ENCODE data around the gene ATXN10. TPM values are rescaled to one million over a fixed set of nuclear protein-coding genes. Genes with fewer than 3 reads are reported as not detected.

The ATXN10 gene
- total and polyA plus RNA-seq, 2 experiments from 2014 or later, result 99.0 to 163 TPM

DNA sequence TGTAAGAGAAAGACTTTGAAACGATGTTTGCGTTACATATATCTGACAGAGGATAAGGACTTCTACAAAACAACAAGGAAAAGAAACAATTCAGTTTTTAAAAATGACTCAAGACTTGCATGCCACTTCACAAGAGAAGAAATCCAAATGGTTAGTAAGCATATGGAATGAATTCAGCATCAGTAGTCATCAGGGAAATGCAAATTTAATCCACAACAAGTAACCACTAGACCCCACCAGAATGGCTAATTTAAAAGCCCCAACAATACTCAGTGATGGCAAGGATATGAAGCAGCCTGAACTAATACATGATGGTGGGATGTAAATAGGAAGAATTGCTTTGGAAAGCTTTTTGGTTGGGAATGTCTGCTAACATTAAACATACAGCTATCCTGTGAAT, 142.6 kb downstream of the ATXN10 start (continued):
- TF ChIP-seq, protein P1, sequence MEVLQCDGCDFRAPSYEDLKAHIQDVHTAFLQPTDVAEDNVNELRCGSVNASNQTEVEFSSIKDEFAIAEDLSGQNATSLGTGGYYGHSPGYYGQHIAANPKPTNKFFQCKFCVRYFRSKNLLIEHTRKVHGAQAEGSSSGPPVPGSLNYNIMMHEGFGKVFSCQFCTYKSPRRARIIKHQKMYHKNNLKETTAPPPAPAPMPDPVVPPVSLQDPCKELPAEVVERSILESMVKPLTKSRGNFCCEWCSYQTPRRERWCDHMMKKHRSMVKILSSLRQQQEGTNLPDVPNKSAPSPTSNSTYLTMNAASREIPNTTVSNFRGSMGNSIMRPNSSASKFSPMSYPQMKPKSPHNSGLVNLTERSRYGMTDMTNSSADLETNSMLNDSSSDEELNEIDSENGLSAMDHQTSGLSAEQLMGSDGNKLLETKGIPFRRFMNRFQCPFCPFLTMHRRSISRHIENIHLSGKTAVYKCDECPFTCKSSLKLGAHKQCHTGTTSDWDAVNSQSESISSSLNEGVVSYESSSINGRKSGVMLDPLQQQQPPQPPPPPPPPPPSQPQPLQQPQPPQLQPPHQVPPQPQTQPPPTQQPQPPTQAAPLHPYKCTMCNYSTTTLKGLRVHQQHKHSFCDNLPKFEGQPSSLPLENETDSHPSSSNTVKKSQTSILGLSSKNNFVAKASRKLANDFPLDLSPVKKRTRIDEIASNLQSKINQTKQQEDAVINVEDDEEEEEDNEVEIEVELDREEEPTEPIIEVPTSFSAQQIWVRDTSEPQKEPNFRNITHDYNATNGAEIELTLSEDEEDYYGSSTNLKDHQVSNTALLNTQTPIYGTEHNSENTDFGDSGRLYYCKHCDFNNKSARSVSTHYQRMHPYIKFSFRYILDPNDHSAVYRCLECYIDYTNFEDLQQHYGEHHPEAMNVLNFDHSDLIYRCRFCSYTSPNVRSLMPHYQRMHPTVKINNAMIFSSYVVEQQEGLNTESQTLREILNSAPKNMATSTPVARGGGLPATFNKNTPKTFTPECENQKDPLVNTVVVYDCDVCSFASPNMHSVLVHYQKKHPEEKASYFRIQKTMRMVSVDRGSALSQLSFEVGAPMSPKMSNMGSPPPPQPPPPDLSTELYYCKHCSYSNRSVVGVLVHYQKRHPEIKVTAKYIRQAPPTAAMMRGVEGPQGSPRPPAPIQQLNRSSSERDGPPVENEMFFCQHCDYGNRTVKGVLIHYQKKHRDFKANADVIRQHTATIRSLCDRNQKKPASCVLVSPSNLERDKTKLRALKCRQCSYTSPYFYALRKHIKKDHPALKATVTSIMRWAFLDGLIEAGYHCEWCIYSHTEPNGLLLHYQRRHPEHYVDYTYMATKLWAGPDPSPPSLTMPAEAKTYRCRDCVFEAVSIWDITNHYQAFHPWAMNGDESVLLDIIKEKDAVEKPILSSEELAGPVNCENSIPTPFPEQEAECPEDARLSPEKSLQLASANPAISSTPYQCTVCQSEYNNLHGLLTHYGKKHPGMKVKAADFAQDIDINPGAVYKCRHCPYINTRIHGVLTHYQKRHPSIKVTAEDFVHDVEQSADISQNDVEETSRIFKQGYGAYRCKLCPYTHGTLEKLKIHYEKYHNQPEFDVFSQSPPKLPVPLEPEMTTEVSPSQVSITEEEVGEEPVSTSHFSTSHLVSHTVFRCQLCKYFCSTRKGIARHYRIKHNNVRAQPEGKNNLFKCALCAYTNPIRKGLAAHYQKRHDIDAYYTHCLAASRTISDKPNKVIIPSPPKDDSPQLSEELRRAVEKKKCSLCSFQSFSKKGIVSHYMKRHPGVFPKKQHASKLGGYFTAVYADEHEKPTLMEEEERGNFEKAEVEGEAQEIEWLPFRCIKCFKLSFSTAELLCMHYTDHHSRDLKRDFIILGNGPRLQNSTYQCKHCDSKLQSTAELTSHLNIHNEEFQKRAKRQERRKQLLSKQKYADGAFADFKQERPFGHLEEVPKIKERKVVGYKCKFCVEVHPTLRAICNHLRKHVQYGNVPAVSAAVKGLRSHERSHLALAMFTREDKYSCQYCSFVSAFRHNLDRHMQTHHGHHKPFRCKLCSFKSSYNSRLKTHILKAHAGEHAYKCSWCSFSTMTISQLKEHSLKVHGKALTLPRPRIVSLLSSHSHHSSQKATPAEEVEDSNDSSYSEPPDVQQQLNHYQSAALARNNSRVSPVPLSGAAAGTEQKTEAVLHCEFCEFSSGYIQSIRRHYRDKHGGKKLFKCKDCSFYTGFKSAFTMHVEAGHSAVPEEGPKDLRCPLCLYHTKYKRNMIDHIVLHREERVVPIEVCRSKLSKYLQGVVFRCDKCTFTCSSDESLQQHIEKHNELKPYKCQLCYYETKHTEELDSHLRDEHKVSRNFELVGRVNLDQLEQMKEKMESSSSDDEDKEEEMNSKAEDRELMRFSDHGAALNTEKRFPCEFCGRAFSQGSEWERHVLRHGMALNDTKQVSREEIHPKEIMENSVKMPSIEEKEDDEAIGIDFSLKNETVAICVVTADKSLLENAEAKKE (CRISPR knock-in tag; IDR thresholded peaks at IDR 0.05), result no peak

DNA sequence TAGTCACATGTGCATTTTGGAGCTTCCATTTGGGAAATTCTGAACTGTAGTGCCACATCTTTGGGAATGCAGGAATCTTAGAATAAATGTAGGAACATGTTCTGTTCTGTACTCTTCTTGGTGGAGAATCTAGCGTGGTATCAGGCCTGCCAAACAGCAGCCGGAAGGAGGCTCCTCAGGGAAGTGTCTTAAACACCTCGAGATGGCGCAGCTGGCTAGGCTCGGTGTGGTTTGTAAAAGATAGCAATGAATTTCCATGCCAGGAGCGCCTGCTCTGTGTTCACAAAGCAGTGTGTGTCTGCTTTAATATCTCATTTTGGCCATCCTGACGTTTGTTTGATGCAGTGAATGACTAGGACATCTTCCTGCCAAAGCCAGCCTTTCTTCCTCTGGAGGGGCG, 145.1 kb downstream of the ATXN10 start:
- DNase-seq (ENCODE audit: low spot score) (no peak), ATAC-seq (no peak)
- H3K4me3 Mint-ChIP-seq, result no peak overlapping the region
- Histone ChIP-seq H4K20me1 (replicated peaks; ENCODE audit: insufficient read depth) (peaks cover 3% of the 10 kb centered on the region; the same call in 1 of the 2 replicates), H2AFZ (no peak overlapping the region), H3K9me2 (ENCODE audit: insufficient read depth) (no peaks in the 10 kb centered on the region), H3K4me2 (no peak overlapping the region), H3K4me3 (no peak overlapping the region), H3K27me3 (ENCODE audit: insufficient read depth) (no peaks in the 10 kb centered on the region), H3K27ac (ENCODE audit: low read depth) (no peak overlapping the region), H3K79me2 (replicated peaks; ENCODE audit: insufficient read depth) (no peaks in the 10 kb centered on the region), H3K36me3 (ENCODE audit: insufficient read depth) (no peaks in the 10 kb centered on the region), H3K4me1 (ENCODE audit: insufficient read depth) (no peaks in the 10 kb centered on the region), H3F3A (replicated peaks; ENCODE audit: low read depth) (no peaks in the 10 kb centered on the region)
- H3K4me1 Mint-ChIP-seq, result peaks cover 12% of the 10 kb centered on the region; the same call in 2 of the 3 replicates
- H3K36me3 Mint-ChIP-seq (ENCODE audit: low read depth), result peaks cover 7% of the 10 kb centered on the region; the same call in 2 of the 3 replicates
- peaks cover 3% of the 10 kb centered on the region for H3K27me3 Mint-ChIP-seq (ENCODE audit: insufficient read depth, low read depth, poor library complexity)
- TF ChIP-seq NANOG (IDR thresholded peaks at IDR 0.05; ENCODE audit: borderline replicate concordance) (no peak), CREB1 (CRISPR knock-in tag; IDR thresholded peaks at IDR 0.05; ENCODE audit: low read depth) (no peak), EZH2 (IDR thresholded peaks at IDR 0.05; ENCODE audit: low read depth, unreplicated experiment) (no peak)
- TF ChIP-seq, protein P2, sequence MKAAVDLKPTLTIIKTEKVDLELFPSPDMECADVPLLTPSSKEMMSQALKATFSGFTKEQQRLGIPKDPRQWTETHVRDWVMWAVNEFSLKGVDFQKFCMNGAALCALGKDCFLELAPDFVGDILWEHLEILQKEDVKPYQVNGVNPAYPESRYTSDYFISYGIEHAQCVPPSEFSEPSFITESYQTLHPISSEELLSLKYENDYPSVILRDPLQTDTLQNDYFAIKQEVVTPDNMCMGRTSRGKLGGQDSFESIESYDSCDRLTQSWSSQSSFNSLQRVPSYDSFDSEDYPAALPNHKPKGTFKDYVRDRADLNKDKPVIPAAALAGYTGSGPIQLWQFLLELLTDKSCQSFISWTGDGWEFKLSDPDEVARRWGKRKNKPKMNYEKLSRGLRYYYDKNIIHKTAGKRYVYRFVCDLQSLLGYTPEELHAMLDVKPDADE (IDR thresholded peaks at IDR 0.05), result no peak
- TF ChIP-seq, protein P3, sequence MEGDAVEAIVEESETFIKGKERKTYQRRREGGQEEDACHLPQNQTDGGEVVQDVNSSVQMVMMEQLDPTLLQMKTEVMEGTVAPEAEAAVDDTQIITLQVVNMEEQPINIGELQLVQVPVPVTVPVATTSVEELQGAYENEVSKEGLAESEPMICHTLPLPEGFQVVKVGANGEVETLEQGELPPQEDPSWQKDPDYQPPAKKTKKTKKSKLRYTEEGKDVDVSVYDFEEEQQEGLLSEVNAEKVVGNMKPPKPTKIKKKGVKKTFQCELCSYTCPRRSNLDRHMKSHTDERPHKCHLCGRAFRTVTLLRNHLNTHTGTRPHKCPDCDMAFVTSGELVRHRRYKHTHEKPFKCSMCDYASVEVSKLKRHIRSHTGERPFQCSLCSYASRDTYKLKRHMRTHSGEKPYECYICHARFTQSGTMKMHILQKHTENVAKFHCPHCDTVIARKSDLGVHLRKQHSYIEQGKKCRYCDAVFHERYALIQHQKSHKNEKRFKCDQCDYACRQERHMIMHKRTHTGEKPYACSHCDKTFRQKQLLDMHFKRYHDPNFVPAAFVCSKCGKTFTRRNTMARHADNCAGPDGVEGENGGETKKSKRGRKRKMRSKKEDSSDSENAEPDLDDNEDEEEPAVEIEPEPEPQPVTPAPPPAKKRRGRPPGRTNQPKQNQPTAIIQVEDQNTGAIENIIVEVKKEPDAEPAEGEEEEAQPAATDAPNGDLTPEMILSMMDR (conservative IDR thresholded peaks at IDR 0.05; ENCODE audit: low read depth in 2 of 2), result no peak
- TF ChIP-seq, protein P1 (CRISPR knock-in tag; IDR thresholded peaks at IDR 0.05), result no peak
- H3K27ac Mint-ChIP-seq, result no peak overlapping the region
- no peaks in the 10 kb centered on the region; the same call in 2 of the 3 replicates for H3K9me3 Mint-ChIP-seq

Data from GM23338 (cell line).